K562 (cell line): Measurements from ENCODE around the gene SPIB. TPM values are rescaled to one million over a fixed set of nuclear protein-coding genes. Genes with fewer than 3 reads are reported as not detected.
A peak's percentile ranks its signal among the peaks of the same experiment; 100 is the strongest.

Experiments
- DNMT1 ChIP-seq: fragments of 450-650 bp; IDR thresholded peaks from 2 replicates; pipeline ENCODE4 v1.6.1; 2016; ENCODE audit warnings: antibody characterized with exemption, mild to moderate bottlenecking
- EHMT2 ChIP-seq: fragments of 450-650 bp; IDR thresholded peaks from 2 replicates; pipeline ENCODE4 v1.6.1; 2018; ENCODE audit warnings: antibody characterized with exemption
- FUS ChIP-seq: fragments of 200-400 bp; formaldehyde crosslinking; optimal IDR thresholded peaks from 2 replicates; pipeline ENCODE3; 2017; ENCODE audit warnings: low read depth, low read length
- MCM5 ChIP-seq: fragments of 450-650 bp; IDR thresholded peaks from 2 replicates; pipeline ENCODE4 v1.6.1; 2016; ENCODE audit warnings: low read depth
- MTF1 ChIP-seq: fragments of 250-450 bp; sonication (Bioruptor Pico); IDR thresholded peaks from 2 replicates; pipeline ENCODE4 v1.9.0; 2021; ENCODE audit warnings: moderate library complexity, mild to moderate bottlenecking, inconsistent platforms, borderline replicate concordance
- NBN ChIP-seq: fragments of 450-650 bp; IDR thresholded peaks from 2 replicates; pipeline ENCODE4 v1.6.1; 2016; ENCODE audit warnings: low read depth, mild to moderate bottlenecking
- PATZ1 ChIP-seq: fragments of 250-450 bp; sonication (Bioruptor Pico); IDR thresholded peaks from 2 replicates; pipeline ENCODE4 v1.5.0; 2020; ENCODE audit warnings: mild to moderate bottlenecking, borderline replicate concordance
- SAP30 ChIP-seq: fragments of 200-600 bp; sonication (generic); IDR thresholded peaks from 2 replicates; pipeline ENCODE4 v1.6.1; 2012; ENCODE audit warnings: borderline replicate concordance, low read depth, mild to moderate bottlenecking, moderate library complexity, low read length, control low read depth, inconsistent platforms; ENCODE audit not compliant: insufficient read depth, poor library complexity, severe bottlenecking
- SUPT5H ChIP-seq: fragments of 450-650 bp; IDR thresholded peaks from 2 replicates; pipeline ENCODE4 v1.6.1; 2016
- ZNF263 ChIP-seq: sonication (generic); formaldehyde crosslinking; IDR thresholded peaks from 2 replicates; pipeline ENCODE4 v1.8.0; 2022; ENCODE audit warnings: mild to moderate bottlenecking, missing genetic modification reagents, borderline replicate concordance
- ZNF3 ChIP-seq: fragments of 250-450 bp; sonication (Bioruptor Pico); IDR thresholded peaks from 2 replicates; pipeline ENCODE4 v1.5.0; 2021; ENCODE audit warnings: mild to moderate bottlenecking, moderate library complexity
- ZZZ3 ChIP-seq: fragments of 450-650 bp; IDR thresholded peaks from 2 replicates; pipeline ENCODE4 v1.6.1; 2016; ENCODE audit warnings: antibody characterized with exemption, mild to moderate bottlenecking, moderate library complexity
- polyA plus RNA-seq, 8 experiments: library from polyadenylated mRNA; depleted of rRNA in 4 of 8; stranded (reverse) in 5 of 8; unstranded in 3 of 8; fragments of >200 nt; fragmentation: Nextera tagmentation in 2 of 8; fragmentation: Illumina TruSeq in 1 of 8; extraction: Ambion mirVana in 2 of 8; extraction: Trizol in 1 of 8; gene quantifications; 2 replicates each; pipeline versions ENCODE4 v1.2.1 to v1.2.3, GENCODE V29; 2011 to 2014; ENCODE audit warnings: inconsistent platforms in 1 of 8, missing spikeins in 1 of 8
- total RNA-seq, 7 experiments: library from RNA; depleted of rRNA in 6 of 7; stranded (reverse); fragments of >200 nt in 6 of 7; fragmentation: Illumina TruSeq in 2 of 7; extraction: Trizol in 2 of 7; gene quantifications; 2 replicates each; pipeline versions ENCODE4 v1.2.1 to v1.2.3, GENCODE V29; 2011 to 2021; ENCODE audit warnings: low replicate concordance in 1 of 7

Gene SPIB
- total and polyA plus RNA-seq, 9 of the 15 experiments (the other 6 are each of a cell fraction or from before 2014, with no cell fraction given): 0.06 to 1.0 (median 0.43) TPM; not detected in 1

GRCh38 chr19:50478901-50479715 is 60.4 kb downstream of the SPIB start (continued):
- TF ChIP-seq PATZ1 (no peak), NBN (no peak), MCM5 (no peak), ZNF263 (CRISPR knock-in tag) (peak; percentile 33; the same call in 1 of the 2 replicates), MTF1 (CRISPR knock-in tag) (no peak), FUS (no peak), ZNF3 (CRISPR knock-in tag) (no peak), SAP30 (no peak), DNMT1 (no peak), SUPT5H (no peak), ZZZ3 (no peak), EHMT2 (no peak)
